LoVo (cell line): ENCODE data around the gene CARHSP1.
"Not testable (repeated sequence)": the region's sequence is repeated elsewhere in the genome, so short reads cannot be mapped to it uniquely, and the experiment has no call there.

ENCODE experiments used
- DNase-seq: peaks from one replicate; pipeline ENCODE4 v3.0.0-alpha.2; 2016; ENCODE audit warnings: low spot score

Gene CARHSP1

GRCh38 chr16:8893426-8893825 is 24.6 kb upstream of the CARHSP1 start:
- DNase-seq, result no peak

GRCh38 chr16:8892101-8892575 is 23.3 kb upstream of the CARHSP1 start:
- DNase-seq, result no peak

GRCh38 chr16:8890549-8890921 is 21.7 kb upstream of the CARHSP1 start:
- no peak for DNase-seq

GRCh38 chr16:8889893-8890548 is 21.2 kb upstream of the CARHSP1 start:
- no peak for DNase-seq

- DNase-seq, result no peak
Measured at GRCh38 chr16:8888951-8889892, 20.4 kb upstream of the CARHSP1 start.

- peak; percentile 42 for DNase-seq
Measured at GRCh38 chr16:8887952-8888560, 19.2 kb upstream of the CARHSP1 start.

GRCh38 chr16:8887431-8887765 is 18.6 kb upstream of the CARHSP1 start:
- no peak for DNase-seq

GRCh38 chr16:8886593-8887430 is 18.0 kb upstream of the CARHSP1 start:
- no peak for DNase-seq

- DNase-seq, result no peak
Measured at GRCh38 chr16:8885674-8886592, 17.1 kb upstream of the CARHSP1 start.

GRCh38 chr16:8882725-8883377 is 14.0 kb upstream of the CARHSP1 start:
- no peak for DNase-seq

- DNase-seq, result no peak
Measured at GRCh38 chr16:8882041-8882617, 13.3 kb upstream of the CARHSP1 start, which contains the start of gene LITAFD. Gene LITAFD (plus strand): TSS chr16:8882351. CDS start chr16:8884356, 2,005 bp downstream.

- no peak for DNase-seq
Measured at GRCh38 chr16:8880839-8881510, 12.2 kb upstream of the CARHSP1 start.

GRCh38 chr16:8878523-8878911 is 9.7 kb upstream of the CARHSP1 start:
- peak; percentile 20 for DNase-seq

- no peak for DNase-seq
Measured at GRCh38 chr16:8877894-8878522, 9.2 kb upstream of the CARHSP1 start.

GRCh38 chr16:8875317-8875716 is 6.5 kb upstream of the CARHSP1 start:
- not testable (repeated sequence) for DNase-seq

- no peak for DNase-seq
Measured at GRCh38 chr16:8874388-8874787, 5.6 kb upstream of the CARHSP1 start.

- DNase-seq, result not testable (repeated sequence)
Measured at GRCh38 chr16:8873866-8874195, 5.0 kb upstream of the CARHSP1 start.

- no peak for DNase-seq
Measured at GRCh38 chr16:8872967-8873865, 4.4 kb upstream of the CARHSP1 start.
